ENCODE data around the gene ANG.
"Not testable (repeated sequence)": the region's sequence is repeated elsewhere in the genome, so short reads cannot be mapped to it uniquely, and the experiment has no call there.

Gene ANG

DNA sequence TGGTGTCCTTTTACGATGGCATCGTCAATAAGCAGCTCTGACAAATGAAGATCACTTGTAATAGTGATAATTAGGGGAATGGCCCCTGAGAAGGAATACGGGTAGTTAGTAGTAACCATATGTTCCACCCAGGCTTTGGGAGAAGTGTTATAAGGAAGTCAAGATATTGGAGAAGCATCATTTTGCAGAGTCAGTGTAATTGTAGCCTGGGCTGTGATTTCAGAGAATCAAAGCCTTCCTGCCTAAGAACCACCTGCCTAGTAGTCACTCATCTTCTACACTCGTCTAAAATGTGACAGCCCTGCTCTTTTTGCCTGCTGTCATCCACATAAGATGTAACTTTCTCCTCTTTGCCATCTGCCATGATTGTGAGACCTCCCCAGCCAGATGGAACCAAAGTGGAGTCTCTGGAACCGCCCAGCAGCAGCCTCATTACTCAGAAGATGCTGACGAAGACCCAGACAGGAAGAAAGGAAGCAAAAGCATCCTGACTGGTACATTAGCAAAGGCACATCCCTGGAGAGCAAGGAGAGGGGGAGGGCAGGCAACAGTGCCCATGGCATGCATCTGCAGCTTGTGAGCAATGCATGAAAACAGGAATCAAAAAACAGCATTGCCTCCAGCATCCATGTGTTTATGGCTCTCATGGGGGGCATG is 44.5 kb downstream of the ANG start:
- H3K27me3 Mint-ChIP-seq (ENCODE audit: low read depth): peaks cover 12% of the 10 kb centered on the region
- no peaks in the 10 kb centered on the region for H3K4me1 Mint-ChIP-seq (ENCODE audit: low read depth)
- no peaks in the 10 kb centered on the region for H3K9me3 Mint-ChIP-seq
- no peak overlapping the region for H3K4me3 Mint-ChIP-seq
- no peaks in the 10 kb centered on the region for H3K36me3 Mint-ChIP-seq (ENCODE audit: low read depth)
- no peak overlapping the region for H3K27ac Mint-ChIP-seq

DNA sequence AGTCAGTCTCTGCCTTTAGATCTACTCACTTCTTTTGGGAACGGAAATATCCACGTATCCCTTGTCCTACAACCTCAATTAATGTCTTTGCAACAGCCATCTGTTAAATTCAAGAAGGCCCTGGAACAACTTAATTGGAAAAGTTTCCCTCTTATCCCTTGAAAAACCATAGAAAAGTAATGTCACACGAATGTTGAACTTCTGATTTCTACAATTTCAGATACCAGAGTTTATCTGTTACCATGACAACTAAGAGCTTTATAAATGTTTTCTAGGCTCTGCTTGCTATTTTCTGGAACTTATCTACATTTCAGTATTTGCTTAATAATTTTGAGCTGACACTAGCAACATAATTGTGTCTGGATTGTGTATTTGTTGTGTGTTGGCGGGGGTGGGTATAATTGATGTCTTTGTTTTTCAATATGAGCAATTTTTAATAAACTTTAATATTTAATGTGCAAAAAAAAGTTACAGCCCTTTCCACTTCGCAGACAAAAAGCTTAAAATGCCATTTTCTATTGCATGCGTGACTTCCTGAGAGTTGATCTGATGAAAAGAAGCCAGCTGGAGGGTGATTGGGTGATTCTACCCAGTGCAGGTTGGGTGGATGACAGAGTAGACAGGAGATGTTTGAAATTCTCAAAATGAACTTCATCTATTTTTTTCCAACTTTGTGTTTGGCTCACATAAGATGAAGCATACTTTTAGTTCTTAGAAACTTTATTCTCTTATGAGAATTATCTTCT is 45.3 kb downstream of the ANG start:
- Mint-ChIP-seq H3K36me3 (ENCODE audit: low read depth) (no peaks in the 10 kb centered on the region), H3K27ac (no peak overlapping the region), H3K4me3 (no peak overlapping the region), H3K9me3 (no peaks in the 10 kb centered on the region), H3K27me3 (ENCODE audit: low read depth) (peaks cover 16% of the 10 kb centered on the region), H3K4me1 (ENCODE audit: low read depth) (no peaks in the 10 kb centered on the region)

- Mint-ChIP-seq H3K4me3 (no peak overlapping the region), H3K36me3 (ENCODE audit: low read depth) (no peaks in the 10 kb centered on the region), H3K4me1 (ENCODE audit: low read depth) (no peaks in the 10 kb centered on the region), H3K27ac (no peak overlapping the region), H3K9me3 (no peaks in the 10 kb centered on the region), H3K27me3 (ENCODE audit: low read depth) (peaks cover 16% of the 10 kb centered on the region)
Measured at GRCh38 chr14:20734430-20734806, 45.9 kb downstream of the ANG start.

- peaks cover 16% of the 10 kb centered on the region for H3K27me3 Mint-ChIP-seq (ENCODE audit: low read depth)
- not testable (repeated sequence) for H3K4me1 Mint-ChIP-seq (ENCODE audit: low read depth); H3K9me3 Mint-ChIP-seq
Measured at GRCh38 chr14:20738292-20738691, 49.7 kb downstream of the ANG start.

DNA sequence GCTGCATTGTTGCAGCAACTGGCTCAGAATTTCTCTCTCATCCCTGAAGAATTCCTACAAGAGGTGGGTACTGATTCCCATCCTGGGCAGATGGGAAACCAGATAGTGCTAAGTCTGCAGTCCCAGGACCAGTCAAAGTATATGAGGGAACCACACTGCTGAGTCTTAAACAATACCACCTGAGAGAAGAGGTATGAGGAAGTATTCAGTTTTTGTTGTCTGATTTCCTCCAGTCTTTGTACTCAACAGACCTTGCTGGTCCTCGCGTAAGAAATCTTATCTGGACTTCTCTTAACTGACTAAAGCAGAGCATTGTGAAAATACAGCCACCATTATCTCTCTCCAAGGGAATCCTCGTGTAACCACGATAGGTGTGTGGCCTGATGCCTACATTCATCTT is 53.6 kb downstream of the ANG start:
- Mint-ChIP-seq H3K9me3 (no peaks in the 10 kb centered on the region), H3K4me3 (no peak overlapping the region), H3K4me1 (ENCODE audit: low read depth) (no peaks in the 10 kb centered on the region), H3K27ac (no peak overlapping the region), H3K27me3 (ENCODE audit: low read depth) (peaks cover 8% of the 10 kb centered on the region), H3K36me3 (ENCODE audit: low read depth) (no peaks in the 10 kb centered on the region)

More at GRCh38 chr14:20738292-20738691, 49.7 kb downstream of the ANG start:
- H3K4me3 Mint-ChIP-seq; H3K27ac Mint-ChIP-seq; H3K36me3 Mint-ChIP-seq (ENCODE audit: low read depth): not testable (repeated sequence)

DNA sequence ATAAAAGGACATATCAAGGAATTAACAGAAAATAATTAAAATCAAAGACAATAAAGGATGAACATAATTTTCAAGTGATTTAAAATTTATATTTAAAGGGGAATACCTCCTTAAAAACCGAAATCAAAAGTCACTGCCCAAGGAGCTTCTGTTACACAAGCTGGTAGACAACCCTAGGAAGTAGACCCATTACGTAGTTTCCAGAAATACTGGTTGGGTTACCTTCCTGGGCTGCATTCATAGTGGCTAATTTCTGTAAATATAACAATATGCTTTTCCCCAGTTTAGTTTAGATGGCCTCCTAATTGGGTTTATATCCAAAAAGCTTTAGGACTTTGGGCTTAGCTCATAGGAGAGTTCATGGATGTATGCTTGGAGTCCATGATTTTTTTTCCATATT is 55.0 kb downstream of the ANG start:
- peaks cover 2% of the 10 kb centered on the region for H3K27me3 Mint-ChIP-seq (ENCODE audit: low read depth)
- H3K36me3 Mint-ChIP-seq (ENCODE audit: low read depth): no peaks in the 10 kb centered on the region
- no peak overlapping the region for H3K27ac Mint-ChIP-seq
- no peaks in the 10 kb centered on the region for H3K9me3 Mint-ChIP-seq
- no peaks in the 10 kb centered on the region for H3K4me1 Mint-ChIP-seq (ENCODE audit: low read depth)
- no peak overlapping the region for H3K4me3 Mint-ChIP-seq
